ENCODE data around the gene PLVAP.

The PLVAP gene

GRCh38 chr19:17376935-17377600 is at the start of gene PLVAP:
TSS of gene PLVAP (minus strand) at chr19:17377342. CDS start at chr19:17377288, 54 bp downstream.
- no peak within 1 kb of the TSS for H3K27ac ChIP-seq
- no peak for TF ChIP-seq ZFX (IDR thresholded peaks at IDR 0.05)
- TF ChIP-seq CTCF (conservative IDR thresholded peaks at IDR 0.05), result no peak

- no peak for TF ChIP-seq CTCF (conservative IDR thresholded peaks at IDR 0.05)
- no peak for TF ChIP-seq ZFX (IDR thresholded peaks at IDR 0.05)
These were observed 47.7 kb upstream of the PLVAP start for GRCh38 chr19:17424743-17425365.

GRCh38 chr19:17423429-17424208 is 46.5 kb upstream of the PLVAP start:
- TF ChIP-seq ZFX (IDR thresholded peaks at IDR 0.05) (no peak), CTCF (conservative IDR thresholded peaks at IDR 0.05) (no peak)
- H3K27ac ChIP-seq, result no peak overlapping the region

More at GRCh38 chr19:17424743-17425365, 47.7 kb upstream of the PLVAP start:
- H3K27ac ChIP-seq, result no peak overlapping the region

GRCh38 chr19:17421942-17422341 is 44.8 kb upstream of the PLVAP start:
- no peak for TF ChIP-seq CTCF (conservative IDR thresholded peaks at IDR 0.05)
- TF ChIP-seq ZFX (IDR thresholded peaks at IDR 0.05), result no peak
- no peak overlapping the region for H3K27ac ChIP-seq

GRCh38 chr19:17420475-17420924 is 43.4 kb upstream of the PLVAP start:
- TF ChIP-seq CTCF (conservative IDR thresholded peaks at IDR 0.05) (no peak), ZFX (IDR thresholded peaks at IDR 0.05) (no peak)
- H3K27ac ChIP-seq, result peak overlapping the region; percentile 72

- TF ChIP-seq CTCF (conservative IDR thresholded peaks at IDR 0.05), result no peak
- no peak for TF ChIP-seq ZFX (IDR thresholded peaks at IDR 0.05)
- peak within 1 kb of the TSS; percentile 72 for H3K27ac ChIP-seq
These were observed 42.7 kb upstream of the PLVAP start, which contains the start of gene MVB12A for GRCh38 chr19:17419621-17420474. TSS of gene MVB12A (plus strand) at chr19:17420047. CDS start at chr19:17420136, 89 bp downstream.
